Activated B cell treated with CpG ODN at 0.5 μM for 24 hours (primary cell): ENCODE data around the gene KRTAP19-2. TPM values are rescaled to one million over a fixed set of nuclear protein-coding genes. Genes with fewer than 3 reads are reported as not detected.

Experiments
- ATAC-seq: fragments of 200-7000 bp; cut with Tn5 transposase; one replicate; pipeline ENCODE4 v1.10.0; 2021; ENCODE audit warnings: low read depth, mild to moderate bottlenecking, moderate library complexity
- CTCF ChIA-PET: fragments of 350-600 bp; sonication (Branson Sonifier 250); formaldehyde crosslinking; loops from one replicate; lab custom pipeline; 2021; ENCODE audit warnings: antibody characterized with exemption; lab: Charles Lee
- POLR2A ChIA-PET: fragments of 350-600 bp; sonication (Branson Sonifier 250); formaldehyde crosslinking; loops from one replicate; lab custom pipeline; 2021; ENCODE audit warnings: antibody characterized with exemption; lab: Charles Lee
- DNase-seq: peaks from one replicate; pipeline ENCODE4 v3.0.0; 2022
- H3K27ac Mint-ChIP-seq: one replicate; pipeline ENCODE4 v1.8.0; 2020; ENCODE audit warnings: mixed read lengths
- H3K27me3 Mint-ChIP-seq: one replicate; pipeline ENCODE4 v1.8.0; 2021; ENCODE audit warnings: mixed read lengths
- H3K36me3 Mint-ChIP-seq: one replicate; pipeline ENCODE4 v1.8.0; 2021; ENCODE audit warnings: low read depth, mixed read lengths
- H3K4me1 Mint-ChIP-seq: one replicate; pipeline ENCODE4 v1.8.0; 2021; ENCODE audit warnings: mixed read lengths
- H3K4me3 Mint-ChIP-seq: one replicate; pipeline ENCODE4 v1.8.0; 2020; ENCODE audit warnings: mild to moderate bottlenecking, mixed read lengths
- H3K9me3 Mint-ChIP-seq: one replicate; pipeline ENCODE4 v1.8.0; 2020; ENCODE audit warnings: mixed read lengths
- CTCF ChIP-seq: fragments of 200-600 bp; IDR thresholded peaks from one replicate; pipeline ENCODE4 v1.8.0; 2022; ENCODE audit warnings: antibody characterized with exemption, mild to moderate bottlenecking
- intact Hi-C: fragments of 100-400 bp; cut with micrococcal nuclease; formaldehyde crosslinking; loops from one replicate; pipeline ENCODE4 v1.15.1; 2024
- total RNA-seq: library from RNA; stranded (reverse); gene quantifications from 2 replicates; pipeline ENCODE4 v1.2.3, GENCODE V29; 2022

Gene KRTAP19-2
- total RNA-seq, 1 donor from 2014 or later: not detected

GRCh38 chr21:30478004-30478403, 9.2 kb downstream of the KRTAP19-2 start:
- H3K4me3 Mint-ChIP-seq: no peak overlapping the region
- POLR2A ChIA-PET: no interaction called here
- ATAC-seq (no peak), DNase-seq (no peak)
- no peaks in the 10 kb centered on the region for H3K27me3 Mint-ChIP-seq
- CTCF ChIA-PET: no interaction called here
- intact Hi-C loops: no loop called here
- H3K36me3 Mint-ChIP-seq: no peaks in the 10 kb centered on the region
- TF ChIP-seq CTCF: no peak
- H3K27ac Mint-ChIP-seq: no peak overlapping the region
- H3K9me3 Mint-ChIP-seq: peaks cover 4% of the 10 kb centered on the region
- H3K4me1 Mint-ChIP-seq: no peaks in the 10 kb centered on the region

GRCh38 chr21:30468900-30469714, 18.1 kb downstream of the KRTAP19-2 start:
- H3K9me3 Mint-ChIP-seq: peaks cover 4% of the 10 kb centered on the region
- H3K36me3 Mint-ChIP-seq: no peaks in the 10 kb centered on the region
- no peak overlapping the region for H3K27ac Mint-ChIP-seq
- no peaks in the 10 kb centered on the region for H3K4me1 Mint-ChIP-seq
- TF ChIP-seq CTCF: no peak
- ChIA-PET POLR2A (no interaction called here), CTCF (no interaction called here)
- no peak overlapping the region for H3K4me3 Mint-ChIP-seq
- intact Hi-C loops: no loop called here
- DNase-seq (no peak), ATAC-seq (no peak)
- no peaks in the 10 kb centered on the region for H3K27me3 Mint-ChIP-seq

GRCh38 chr21:30463713-30464112, 23.5 kb downstream of the KRTAP19-2 start:
- H3K27ac Mint-ChIP-seq: no peak overlapping the region
- ATAC-seq (no peak), DNase-seq (no peak)
- ChIA-PET CTCF (no interaction called here), POLR2A (no interaction called here)
- H3K4me3 Mint-ChIP-seq: no peak overlapping the region
- no peak for TF ChIP-seq CTCF
- H3K4me1 Mint-ChIP-seq: no peaks in the 10 kb centered on the region
- H3K27me3 Mint-ChIP-seq: no peaks in the 10 kb centered on the region
- H3K9me3 Mint-ChIP-seq: peaks cover 2% of the 10 kb centered on the region
- H3K36me3 Mint-ChIP-seq: no peaks in the 10 kb centered on the region
- intact Hi-C loops: no loop called here

GRCh38 chr21:30448514-30448913, 38.7 kb downstream of the KRTAP19-2 start:
- Mint-ChIP-seq H3K27me3 (no peaks in the 10 kb centered on the region), H3K4me3 (no peak overlapping the region), H3K27ac (no peak overlapping the region), H3K36me3 (no peaks in the 10 kb centered on the region), H3K4me1 (no peaks in the 10 kb centered on the region), H3K9me3 (no peaks in the 10 kb centered on the region)
- no peak for ATAC-seq
- ChIA-PET POLR2A (no interaction called here), CTCF (no interaction called here)
- no peak for DNase-seq
- intact Hi-C loops: loop anchor here (10.0 kb wide), 1 partner anchor 46 kb away; the partner anchor contains the start of genes KRTAP19-3 and KRTAP19-4
- TF ChIP-seq CTCF: no peak

GRCh38 chr21:30447056-30447455, 40.2 kb downstream of the KRTAP19-2 start:
- CTCF ChIA-PET: no interaction called here
- ATAC-seq (no peak), DNase-seq (no peak)
- Mint-ChIP-seq H3K27ac (no peak overlapping the region), H3K27me3 (no peaks in the 10 kb centered on the region), H3K36me3 (no peaks in the 10 kb centered on the region), H3K4me1 (no peaks in the 10 kb centered on the region), H3K9me3 (no peaks in the 10 kb centered on the region), H3K4me3 (no peak overlapping the region)
- POLR2A ChIA-PET: no interaction called here
- intact Hi-C loops: loop anchor here (10.0 kb wide), 1 partner anchor 48 kb away; the partner anchor contains the start of genes KRTAP19-3 and KRTAP19-4
- TF ChIP-seq CTCF: no peak
